ENCODE data around the gene FSTL4. TPM values are rescaled to one million over a fixed set of nuclear protein-coding genes. Genes with fewer than 3 reads are reported as not detected.

Gene FSTL4
- total and polyA plus RNA-seq, 2 donors from 2014 or later: 0.09 to 4.0 TPM

DNA sequence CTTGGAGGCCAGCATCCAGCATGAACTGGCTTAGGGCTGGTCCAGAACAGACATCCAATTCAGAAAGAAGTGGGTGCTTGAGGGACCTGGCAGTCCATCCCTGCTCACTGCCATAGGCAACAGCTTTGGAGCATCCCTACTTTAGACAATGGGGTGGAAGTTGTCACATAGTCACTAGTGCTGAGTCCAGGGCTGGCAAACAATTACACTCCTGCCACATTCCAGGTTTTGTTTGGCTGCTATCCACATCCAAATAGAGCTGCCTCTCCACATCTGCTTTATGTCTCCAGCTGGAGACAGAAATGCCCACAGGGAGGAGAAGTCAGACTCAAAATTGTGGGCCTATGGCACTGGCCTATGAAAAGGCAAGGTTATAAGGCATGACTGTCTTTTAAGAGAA lies 7.0 kb downstream of the FSTL4 start:
- Histone ChIP-seq H3K36me3 (ENCODE audit: control insufficient read depth in 2 of 3, insufficient read depth in 3 of 3, low read length in 3 of 3) (no peaks in the 10 kb centered on the region), H3K27ac (ENCODE audit: low read depth in 2 of 2, low read length in 2 of 2) (no peak overlapping the region), H3K4me1 (ENCODE audit: control insufficient read depth in 2 of 3, insufficient read depth in 2 of 3, low read depth in 1 of 3, low read length in 3 of 3) (peaks cover 0 to 2% (median 0%) of the 10 kb centered on the region in 3 donors), H3K9ac (ENCODE audit: low read length in 3 of 3) (no peak overlapping the region), H3K27me3 (ENCODE audit: control insufficient read depth, insufficient read depth, low read length) (peaks cover 24% of the 10 kb centered on the region), H3K4me3 (ENCODE audit: low read length in 3 of 3) (no peak overlapping the region), H3K9me3 (ENCODE audit: control insufficient read depth in 2 of 3, insufficient read depth in 1 of 3, low read length in 3 of 3) (peaks cover 0 to 1% (median 0%) of the 10 kb centered on the region in 3 donors)
- TF ChIP-seq, protein P1, sequence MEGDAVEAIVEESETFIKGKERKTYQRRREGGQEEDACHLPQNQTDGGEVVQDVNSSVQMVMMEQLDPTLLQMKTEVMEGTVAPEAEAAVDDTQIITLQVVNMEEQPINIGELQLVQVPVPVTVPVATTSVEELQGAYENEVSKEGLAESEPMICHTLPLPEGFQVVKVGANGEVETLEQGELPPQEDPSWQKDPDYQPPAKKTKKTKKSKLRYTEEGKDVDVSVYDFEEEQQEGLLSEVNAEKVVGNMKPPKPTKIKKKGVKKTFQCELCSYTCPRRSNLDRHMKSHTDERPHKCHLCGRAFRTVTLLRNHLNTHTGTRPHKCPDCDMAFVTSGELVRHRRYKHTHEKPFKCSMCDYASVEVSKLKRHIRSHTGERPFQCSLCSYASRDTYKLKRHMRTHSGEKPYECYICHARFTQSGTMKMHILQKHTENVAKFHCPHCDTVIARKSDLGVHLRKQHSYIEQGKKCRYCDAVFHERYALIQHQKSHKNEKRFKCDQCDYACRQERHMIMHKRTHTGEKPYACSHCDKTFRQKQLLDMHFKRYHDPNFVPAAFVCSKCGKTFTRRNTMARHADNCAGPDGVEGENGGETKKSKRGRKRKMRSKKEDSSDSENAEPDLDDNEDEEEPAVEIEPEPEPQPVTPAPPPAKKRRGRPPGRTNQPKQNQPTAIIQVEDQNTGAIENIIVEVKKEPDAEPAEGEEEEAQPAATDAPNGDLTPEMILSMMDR (IDR thresholded peaks at IDR 0.05; ENCODE audit: borderline replicate concordance, extremely low read depth, insufficient read depth): no peak
- FAIRE-seq (no peak), DNase-seq (no peak)
- intact Hi-C loops (cut with DNase I): no loop called here

DNA sequence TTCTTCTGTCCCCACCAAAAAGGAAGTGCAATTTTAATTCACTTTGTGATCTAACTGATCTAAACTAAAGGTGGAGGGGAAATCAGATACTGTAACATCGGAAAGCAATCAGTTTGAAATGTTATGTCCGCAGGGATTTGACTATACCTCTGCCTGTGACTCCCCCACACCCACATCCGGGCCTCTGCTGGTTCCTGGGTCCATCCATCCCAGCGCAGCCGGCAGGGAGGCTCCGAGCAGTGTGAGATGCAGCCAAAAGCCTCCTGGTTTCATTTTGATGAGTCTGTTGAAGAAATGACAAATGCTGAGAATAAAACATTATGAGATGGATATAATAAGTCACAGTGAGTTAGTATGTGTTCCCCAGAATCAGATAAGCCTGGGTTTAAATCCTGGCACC lies 8.6 kb downstream of the FSTL4 start:
- Histone ChIP-seq H3K27me3 (ENCODE audit: control insufficient read depth, insufficient read depth, low read length) (peaks cover 9% of the 10 kb centered on the region), H3K4me3 (ENCODE audit: low read length in 3 of 3) (no peak overlapping the region), H3K36me3 (ENCODE audit: control insufficient read depth in 2 of 3, insufficient read depth in 3 of 3, low read length in 3 of 3) (no peaks in the 10 kb centered on the region), H3K4me1 (ENCODE audit: control insufficient read depth in 2 of 3, insufficient read depth in 2 of 3, low read depth in 1 of 3, low read length in 3 of 3) (peaks cover 0 to 2% (median 0%) of the 10 kb centered on the region in 3 donors), H3K9me3 (ENCODE audit: control insufficient read depth in 2 of 3, insufficient read depth in 1 of 3, low read length in 3 of 3) (peaks cover 0 to 1% (median 0%) of the 10 kb centered on the region in 3 donors), H3K9ac (ENCODE audit: low read length in 3 of 3) (no peak overlapping the region), H3K27ac (ENCODE audit: low read depth in 2 of 2, low read length in 2 of 2) (no peak overlapping the region)
- FAIRE-seq (no peak), DNase-seq (no peak)
- TF ChIP-seq, protein P1 (IDR thresholded peaks at IDR 0.05; ENCODE audit: borderline replicate concordance, extremely low read depth, insufficient read depth): no peak
- intact Hi-C loops (cut with DNase I): no loop called here

DNA sequence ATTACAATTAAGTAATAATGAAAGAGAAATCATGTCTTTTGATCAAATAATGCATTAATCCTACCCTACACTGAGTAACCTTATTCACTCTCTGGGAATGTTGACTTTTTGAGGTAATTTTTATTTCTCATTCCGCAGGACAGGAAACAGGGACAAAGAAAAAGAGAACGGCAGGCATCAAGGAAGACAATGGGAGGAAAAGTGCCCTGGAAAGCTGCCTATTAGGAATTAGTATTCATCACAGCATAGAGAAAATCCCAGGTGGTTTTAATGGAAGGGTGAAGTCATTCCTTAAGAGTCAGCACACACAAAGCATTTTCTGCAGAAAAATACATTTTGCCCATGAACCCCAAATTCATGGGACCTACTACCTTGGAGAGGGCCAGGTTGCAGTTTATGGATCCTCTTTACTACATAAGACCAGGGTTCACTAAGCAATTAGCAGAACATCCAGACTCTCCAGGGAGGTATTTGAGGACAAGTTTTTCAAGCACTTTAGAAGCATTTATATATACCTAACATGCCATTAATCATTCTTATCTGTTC lies 9.4 kb downstream of the FSTL4 start:
- no peak overlapping the region for H3K27ac ChIP-seq (ENCODE audit: low read depth in 2 of 2, low read length in 2 of 2)
- peaks cover 0 to 2% (median 0%) of the 10 kb centered on the region in 3 donors for H3K4me1 ChIP-seq (ENCODE audit: control insufficient read depth in 2 of 3, insufficient read depth in 2 of 3, low read depth in 1 of 3, low read length in 3 of 3)
- intact Hi-C loops (cut with DNase I): no loop called here
- H3K36me3 ChIP-seq (ENCODE audit: control insufficient read depth in 2 of 3, insufficient read depth in 3 of 3, low read length in 3 of 3): no peaks in the 10 kb centered on the region
- no peak overlapping the region for H3K4me3 ChIP-seq (ENCODE audit: low read length in 3 of 3)
- no peaks in the 10 kb centered on the region for H3K9me3 ChIP-seq (ENCODE audit: control insufficient read depth in 2 of 3, insufficient read depth in 1 of 3, low read length in 3 of 3)
- FAIRE-seq (no peak), DNase-seq (no peak)
- TF ChIP-seq, protein P1 (IDR thresholded peaks at IDR 0.05; ENCODE audit: borderline replicate concordance, extremely low read depth, insufficient read depth): no peak
- no peak overlapping the region for H3K9ac ChIP-seq (ENCODE audit: low read length in 3 of 3)
- H3K27me3 ChIP-seq (ENCODE audit: control insufficient read depth, insufficient read depth, low read length): peaks cover 2% of the 10 kb centered on the region

DNA sequence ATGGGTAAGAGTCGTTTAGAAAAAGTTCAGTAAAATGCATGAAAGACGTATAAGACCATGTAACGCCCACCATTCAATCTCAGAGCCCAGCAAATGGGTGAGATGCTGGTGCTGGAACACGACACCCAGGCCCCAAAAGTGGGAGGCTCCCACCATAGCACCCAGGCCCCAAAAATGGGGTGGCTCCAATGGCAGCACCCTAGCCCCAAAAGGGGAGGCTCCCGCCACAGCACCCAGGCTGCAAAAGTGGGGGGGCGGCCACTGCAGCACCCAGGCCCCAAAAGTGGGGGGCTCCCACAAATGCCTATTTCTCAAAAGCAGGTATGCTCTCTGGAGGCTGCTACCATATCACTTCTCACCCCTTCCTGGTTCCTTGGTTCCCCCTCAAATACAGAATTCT lies 12.7 kb downstream of the FSTL4 start:
- FAIRE-seq (no peak), DNase-seq (no peak)
- Histone ChIP-seq H3K9me3 (ENCODE audit: control insufficient read depth in 2 of 3, insufficient read depth in 1 of 3, low read length in 3 of 3) (no peaks in the 10 kb centered on the region), H3K27me3 (ENCODE audit: control insufficient read depth, insufficient read depth, low read length) (peaks cover 2% of the 10 kb centered on the region), H3K4me1 (ENCODE audit: control insufficient read depth in 2 of 3, insufficient read depth in 2 of 3, low read depth in 1 of 3, low read length in 3 of 3) (no peaks in the 10 kb centered on the region), H3K4me3 (ENCODE audit: low read length in 3 of 3) (no peak overlapping the region), H3K27ac (ENCODE audit: low read depth in 2 of 2, low read length in 2 of 2) (no peak overlapping the region), H3K36me3 (ENCODE audit: control insufficient read depth in 2 of 3, insufficient read depth in 3 of 3, low read length in 3 of 3) (no peaks in the 10 kb centered on the region), H3K9ac (ENCODE audit: low read length in 3 of 3) (no peak overlapping the region)
- intact Hi-C loops (cut with DNase I): no loop called here
- TF ChIP-seq, protein P1 (IDR thresholded peaks at IDR 0.05; ENCODE audit: borderline replicate concordance, extremely low read depth, insufficient read depth): no peak
